AG04449 (cell line): Measurements from ENCODE around the gene DHDDS.

Source experiments
- CTCF ChIA-PET: fragments of 350-600 bp; formaldehyde crosslinking; extraction: SDS; loops from one replicate; lab custom pipeline; 2021; ENCODE audit warnings: antibody characterized with exemption; lab: Yijun Ruan, JAX
- POLR2A ChIA-PET: fragments of 400-600, 350-600 bp; formaldehyde crosslinking; extraction: SDS; loops from one replicate; lab custom pipeline; 2020; ENCODE audit warnings: antibody characterized with exemption, inconsistent platforms; lab: Yijun Ruan, JAX
- DNase-seq: peaks from one replicate; pipeline ENCODE4 v3.0.0-alpha.2; 2010; ENCODE audit warnings: low read depth, low spot score
- H3K4me3 ChIP-seq: 2 replicates; pipeline ENCODE4 v1.5.1; 2011; ENCODE audit warnings: low read depth, mild to moderate bottlenecking, control low read depth, low read length
- TF ChIP-seq, protein P1 (sequence below): IDR thresholded peaks from one replicate; pipeline ENCODE4 v1.5.1; 2011; ENCODE audit warnings: mild to moderate bottlenecking, moderate library complexity, low read length, control low read depth, inconsistent platforms; ENCODE audit not compliant: insufficient read depth; ENCODE audit errors: missing control alignments

The DHDDS gene

DNA sequence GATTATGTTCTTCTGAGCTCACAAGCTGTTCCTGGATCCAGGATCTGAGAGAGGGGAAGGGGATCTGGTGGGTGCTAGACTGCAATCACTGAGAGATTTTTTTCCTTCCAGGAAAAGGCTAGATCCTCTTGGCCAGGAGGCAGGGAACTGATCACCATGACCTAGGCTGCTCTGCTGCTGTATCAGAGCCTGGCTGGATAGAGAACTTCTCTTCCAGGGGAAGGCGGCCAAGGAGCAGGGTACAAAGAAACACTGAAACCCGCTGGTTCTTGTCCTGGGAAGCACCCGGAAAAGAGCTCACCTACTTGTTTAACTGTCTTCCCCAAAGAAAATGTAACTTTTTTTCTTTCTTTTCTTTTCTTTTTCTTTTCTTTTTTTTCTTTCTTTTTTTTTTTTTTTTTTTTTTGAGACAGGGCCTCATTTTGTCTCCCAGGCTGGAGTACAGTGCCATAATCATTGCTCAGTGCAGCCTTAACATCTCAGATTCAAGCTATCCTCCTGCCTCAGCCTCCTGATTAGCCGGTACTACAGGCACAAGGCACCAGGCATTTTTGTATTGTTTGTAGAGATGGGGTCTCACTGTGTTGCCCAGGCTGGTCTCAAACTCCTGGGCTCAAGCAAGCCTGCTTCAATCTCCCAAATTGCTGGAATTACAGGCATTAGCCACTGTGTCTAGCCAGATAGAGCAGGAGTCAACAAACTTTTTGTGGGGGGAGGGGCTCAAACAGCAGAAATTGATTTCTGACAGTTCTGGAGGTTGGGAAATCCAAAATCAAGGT lies 85.1 kb downstream of the DHDDS start:
- DNase-seq, result no peak
- ChIA-PET CTCF (interaction anchor here (0.6 to 2.4 kb wide), 3 partner anchors 17 to 195 kb away, joined by 3 to 11 read pairs (median 4); no protein-coding TSS in a partner anchor), POLR2A (no interaction called here)
- H3K4me3 ChIP-seq, result no peak overlapping the region
- TF ChIP-seq, protein P1, sequence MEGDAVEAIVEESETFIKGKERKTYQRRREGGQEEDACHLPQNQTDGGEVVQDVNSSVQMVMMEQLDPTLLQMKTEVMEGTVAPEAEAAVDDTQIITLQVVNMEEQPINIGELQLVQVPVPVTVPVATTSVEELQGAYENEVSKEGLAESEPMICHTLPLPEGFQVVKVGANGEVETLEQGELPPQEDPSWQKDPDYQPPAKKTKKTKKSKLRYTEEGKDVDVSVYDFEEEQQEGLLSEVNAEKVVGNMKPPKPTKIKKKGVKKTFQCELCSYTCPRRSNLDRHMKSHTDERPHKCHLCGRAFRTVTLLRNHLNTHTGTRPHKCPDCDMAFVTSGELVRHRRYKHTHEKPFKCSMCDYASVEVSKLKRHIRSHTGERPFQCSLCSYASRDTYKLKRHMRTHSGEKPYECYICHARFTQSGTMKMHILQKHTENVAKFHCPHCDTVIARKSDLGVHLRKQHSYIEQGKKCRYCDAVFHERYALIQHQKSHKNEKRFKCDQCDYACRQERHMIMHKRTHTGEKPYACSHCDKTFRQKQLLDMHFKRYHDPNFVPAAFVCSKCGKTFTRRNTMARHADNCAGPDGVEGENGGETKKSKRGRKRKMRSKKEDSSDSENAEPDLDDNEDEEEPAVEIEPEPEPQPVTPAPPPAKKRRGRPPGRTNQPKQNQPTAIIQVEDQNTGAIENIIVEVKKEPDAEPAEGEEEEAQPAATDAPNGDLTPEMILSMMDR, result no peak

DNA sequence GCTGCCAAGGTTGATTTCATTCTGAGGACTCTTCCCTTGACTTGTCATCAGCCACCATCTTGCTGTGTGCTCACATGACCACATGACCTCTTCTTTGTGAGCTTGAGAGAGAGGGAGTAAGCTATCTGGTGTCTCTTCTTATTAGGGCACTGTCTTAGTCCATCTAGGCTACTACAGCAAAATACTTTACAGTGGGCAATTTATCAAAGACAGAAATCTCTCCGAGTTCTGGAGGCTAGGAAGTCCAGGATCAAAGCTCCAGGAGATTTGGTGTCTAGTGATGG lies 85.6 kb downstream of the DHDDS start:
- POLR2A ChIA-PET, result no interaction called here

DNA sequence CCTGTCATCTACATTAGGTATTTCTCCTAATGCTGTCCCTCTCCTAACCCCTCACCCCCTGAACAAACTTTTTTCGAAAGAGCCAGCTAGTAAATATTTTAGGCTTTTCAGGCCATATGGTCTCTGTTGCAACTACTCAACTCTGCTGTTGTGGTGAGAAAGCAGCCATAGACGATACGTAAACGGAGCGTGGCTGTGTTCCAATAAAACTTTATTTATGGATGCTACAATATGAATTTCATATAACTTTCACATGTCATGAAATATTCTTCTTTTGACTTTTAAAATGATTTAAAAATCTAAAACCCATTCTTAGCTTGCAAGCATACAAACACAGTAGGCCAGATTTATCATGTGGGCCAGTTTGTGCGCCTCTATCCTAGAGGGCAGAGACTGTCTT lies 86.2 kb downstream of the DHDDS start:
- H3K4me3 ChIP-seq, result no peak overlapping the region
- no peak for DNase-seq
- POLR2A ChIA-PET, result no interaction called here
- CTCF ChIA-PET, result interaction anchor here (1.8 kb wide), 1 partner anchor 21 kb away, joined by 4 read pairs; no protein-coding TSS in a partner anchor
- TF ChIP-seq, protein P1, result no peak

More for the DNA sequence above, 85.6 kb downstream of the DHDDS start:
- no peak for DNase-seq
- CTCF ChIA-PET, result interaction anchor here (0.6 to 1.8 kb wide), 2 partner anchors 21 to 196 kb away, joined by 3 to 4 read pairs; no protein-coding TSS in a partner anchor
- no peak overlapping the region for H3K4me3 ChIP-seq
- TF ChIP-seq, protein P1, result no peak

DNA sequence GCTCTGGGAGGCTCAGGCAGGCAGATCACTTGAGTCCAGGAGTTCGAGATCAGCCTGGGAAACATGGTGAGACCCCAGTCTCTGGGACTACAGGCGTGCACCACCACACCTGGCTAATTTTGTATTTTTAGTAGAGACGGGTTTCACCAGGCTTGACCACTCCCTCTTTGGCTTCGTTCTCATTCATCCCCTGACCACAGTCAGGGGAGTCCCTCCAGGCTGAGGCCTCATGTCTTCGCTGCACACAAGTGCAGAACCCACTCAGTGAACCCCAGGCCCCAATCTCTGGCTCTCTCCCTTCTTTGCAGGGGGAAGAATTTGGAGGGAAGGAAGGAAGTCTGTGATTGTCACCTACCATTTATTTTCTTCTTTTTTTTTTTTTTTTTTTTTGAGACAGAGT lies 88.2 kb downstream of the DHDDS start:
- ChIA-PET POLR2A (no interaction called here), CTCF (interaction anchor here (1.2 kb wide), 1 partner anchor 18 kb away, joined by 3 read pairs; no protein-coding TSS in a partner anchor)
- no peak for DNase-seq
- H3K4me3 ChIP-seq, result no peak overlapping the region
- TF ChIP-seq, protein P1, result no peak
